GM10248 (cell line): Measurements from ENCODE around the gene SPTBN1.

Experiments used
- CTCF ChIA-PET: fragments of 300-600 bp; sonication (Branson Sonifier 250); formaldehyde crosslinking; extraction: SDS; loops from one replicate; lab custom pipeline; 2021; ENCODE audit warnings: antibody characterized with exemption; lab: Yijun Ruan, JAX
- POLR2A ChIA-PET: fragments of 350-650 bp; sonication (Branson Sonifier 250); formaldehyde crosslinking; extraction: SDS; loops from one replicate; lab custom pipeline; 2020; ENCODE audit warnings: antibody characterized with exemption; lab: Yijun Ruan, JAX
- DNase-seq: peaks from one replicate; pipeline ENCODE4 v3.0.0; 2012; ENCODE audit errors: extremely low spot score
- CTCF ChIP-seq: IDR thresholded peaks from 2 replicates; pipeline ENCODE4 v1.5.1; 2012; ENCODE audit warnings: mild to moderate bottlenecking, low read depth; ENCODE audit errors: extremely low read depth, missing control alignments, control extremely low read depth

SPTBN1 gene

GRCh38 chr2:54670485-54671009 is 214.4 kb downstream of the SPTBN1 start:
- POLR2A ChIA-PET, result no interaction called here
- CTCF ChIA-PET, result interaction anchor here (1.5 kb wide), 1 partner anchor 14 kb away, joined by 3 read pairs; no protein-coding TSS in a partner anchor

DNA sequence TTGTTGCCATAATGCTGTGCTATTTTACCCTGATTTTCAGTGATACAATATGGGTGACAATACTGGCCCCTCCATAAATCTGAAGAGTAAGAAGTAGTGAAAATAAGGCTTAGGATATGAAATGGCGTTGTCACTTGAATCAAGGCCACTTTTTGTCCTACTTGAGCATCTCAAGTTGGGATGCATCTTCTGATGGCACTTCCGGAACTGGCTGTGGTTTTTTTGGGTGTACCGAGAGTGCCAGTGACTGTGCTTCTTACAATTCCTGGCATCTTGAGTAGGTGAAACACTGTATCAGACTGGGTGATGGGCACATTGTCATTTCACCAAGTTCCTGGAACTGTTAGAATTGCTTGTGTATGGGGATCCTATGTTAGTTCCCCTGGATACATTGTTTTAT is 214.9 kb downstream of the SPTBN1 start:
- DNase-seq, result no peak
- POLR2A ChIA-PET, result no interaction called here
- no peak for TF ChIP-seq CTCF
- CTCF ChIA-PET, result interaction anchor here (0.9 to 1.5 kb wide), 2 partner anchors 14 to 15 kb away, joined by 3 read pairs; no protein-coding TSS in a partner anchor

More at GRCh38 chr2:54670485-54671009, 214.4 kb downstream of the SPTBN1 start:
- DNase-seq, result no peak
- TF ChIP-seq CTCF, result no peak

GRCh38 chr2:54671875-54672589 is 215.9 kb downstream of the SPTBN1 start:
- TF ChIP-seq CTCF, result no peak
- DNase-seq, result no peak
- POLR2A ChIA-PET, result no interaction called here
- CTCF ChIA-PET, result interaction anchor here (0.8 to 9.4 kb wide), 6 partner anchors 7 to 34 kb away, joined by 3 to 85 read pairs (median 4); no protein-coding TSS in a partner anchor

DNA sequence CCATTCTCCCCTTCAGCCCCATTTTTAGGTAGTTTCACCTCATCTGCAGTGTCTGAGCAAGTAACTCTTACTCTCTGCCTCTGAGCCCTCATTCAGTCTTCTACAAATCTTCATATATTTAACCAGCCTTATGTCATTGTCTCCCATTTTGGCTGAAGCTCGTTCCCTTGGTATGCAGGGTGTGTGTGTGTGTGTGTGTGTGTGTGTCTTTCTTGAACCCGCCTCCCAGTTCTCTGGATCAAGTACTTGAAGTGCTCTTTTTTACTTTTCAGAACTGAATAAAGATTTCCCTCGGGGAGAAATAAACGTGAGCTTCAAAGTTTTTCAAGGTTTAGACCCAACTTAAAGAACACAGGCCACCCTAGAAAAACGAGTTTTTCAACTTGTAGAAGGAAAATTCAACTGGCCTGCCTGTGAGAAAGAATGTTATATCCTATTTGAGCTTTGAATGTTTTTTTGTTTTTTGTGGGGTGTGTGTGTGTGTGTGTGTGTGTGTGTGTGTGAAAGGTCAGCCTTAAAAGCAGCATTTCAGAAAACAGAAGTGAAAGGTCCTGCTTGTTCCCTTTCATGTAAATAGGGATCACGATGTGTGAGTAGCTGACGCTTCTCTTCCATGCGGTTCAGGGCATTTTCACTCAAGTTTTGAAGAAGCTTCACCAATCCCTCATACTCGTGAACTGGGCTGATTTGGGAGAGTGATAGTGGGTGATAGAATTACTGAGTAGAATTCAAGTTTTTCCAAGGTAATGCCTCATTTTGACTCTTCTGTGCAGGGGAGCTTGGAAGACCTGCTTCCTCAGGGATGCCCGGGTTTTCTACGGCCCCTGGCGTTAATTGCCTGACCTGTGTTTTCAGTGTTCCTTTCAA is 216.7 kb downstream of the SPTBN1 start:
- ChIA-PET POLR2A (interaction anchor here (0.5 kb wide), 1 partner anchor 20 kb away, joined by 7 read pairs; no protein-coding TSS in a partner anchor), CTCF (interaction anchor here (1.0 to 9.4 kb wide), 6 partner anchors 8 to 39 kb away, joined by 3 to 85 read pairs (median 4); no protein-coding TSS in a partner anchor)
- DNase-seq, result peak; percentile 67
- no peak for TF ChIP-seq CTCF

GRCh38 chr2:54673501-54673998 is 217.4 kb downstream of the SPTBN1 start:
- no peak for TF ChIP-seq CTCF
- ChIA-PET POLR2A (no interaction called here), CTCF (interaction anchor here (1.0 to 9.4 kb wide), 5 partner anchors 9 to 40 kb away, joined by 3 to 85 read pairs (median 4); no protein-coding TSS in a partner anchor)
- DNase-seq, result peak; percentile 38
